Measurements from ENCODE around the gene RAB37. TPM values are rescaled to one million over a fixed set of nuclear protein-coding genes. Genes with fewer than 3 reads are reported as not detected.
A peak's percentile ranks its signal among the peaks of the same experiment; 100 is the strongest.

RAB37 gene
- total and polyA plus RNA-seq, 3 experiments from 2014 or later: 5.8 to 125 (median 6.0) TPM

DNA sequence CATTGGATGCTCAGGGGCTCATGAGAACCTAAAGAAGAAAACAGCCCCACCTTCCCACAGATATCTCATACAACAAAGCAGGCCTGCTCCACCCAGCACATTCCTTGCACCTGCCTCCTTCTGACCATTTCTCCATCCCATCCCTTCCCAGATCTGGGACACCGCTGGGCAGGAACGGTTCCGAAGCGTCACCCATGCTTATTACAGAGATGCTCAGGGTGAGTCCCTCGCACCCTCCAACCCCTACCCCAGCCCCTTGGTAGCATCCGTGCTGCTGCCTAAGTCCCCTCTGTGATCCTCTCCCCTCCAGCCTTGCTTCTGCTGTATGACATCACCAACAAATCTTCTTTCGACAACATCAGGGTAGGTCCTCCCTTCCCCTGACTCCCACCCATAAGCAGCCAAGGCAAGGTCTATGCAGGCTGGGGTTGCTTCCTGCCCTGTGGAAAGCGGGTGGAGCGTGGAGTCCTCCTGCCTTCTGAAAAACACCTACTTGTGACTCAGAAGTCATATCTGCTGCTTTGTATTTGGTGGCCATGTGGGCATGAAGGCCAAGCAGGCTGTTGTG lies 6.0 kb downstream of the RAB37 start:
- no peaks in the 10 kb centered on the region for H3K9me3 ChIP-seq (ENCODE audit: low read length)
- no peaks in the 10 kb centered on the region for H3K27me3 ChIP-seq (ENCODE audit: insufficient read depth, low read length, poor library complexity, severe bottlenecking)
- Mint-ChIP-seq H3K27ac (peak overlapping the region; percentile 73 to 96 (median 92)), H3K36me3 (peaks cover 0 to 9% (median 3%) of the 10 kb centered on the region in 3 donors), H3K4me1 (peaks cover 84 to 91% (median 88%) of the 10 kb centered on the region in 3 donors), H3K27me3 (no peaks in the 10 kb centered on the region), H3K9me3 (peaks cover 0 to 2% (median 0%) of the 10 kb centered on the region in 5 donors), H3K4me3 (peak overlapping the region; percentile 71 to 93 (median 82))
- peak overlapping the region; percentile 20 for H3K4me3 ChIP-seq (ENCODE audit: low read length)
- H3K27ac ChIP-seq (ENCODE audit: low read depth, low read length): no peak overlapping the region
- H3K36me3 ChIP-seq (ENCODE audit: insufficient read depth, low read length): no peaks in the 10 kb centered on the region
- CTCF ChIA-PET: interaction anchor here (0.9 to 9.1 kb wide), 7 partner anchors 12 to 86 kb away, joined by 3 to 203 read pairs (median 8); no protein-coding TSS in a partner anchor
- peak in 1 of 5 donors; percentile 43 for DNase-seq
- POLR2A ChIA-PET: interaction anchor here (0.6 to 1.9 kb wide), 7 partner anchors 8 to 130 kb away, joined by 4 to 8 read pairs (median 7); partner anchors contain the start of gene FDXR
- H3K4me1 ChIP-seq (ENCODE audit: insufficient read depth, low read length): peaks cover 98% of the 10 kb centered on the region

DNA sequence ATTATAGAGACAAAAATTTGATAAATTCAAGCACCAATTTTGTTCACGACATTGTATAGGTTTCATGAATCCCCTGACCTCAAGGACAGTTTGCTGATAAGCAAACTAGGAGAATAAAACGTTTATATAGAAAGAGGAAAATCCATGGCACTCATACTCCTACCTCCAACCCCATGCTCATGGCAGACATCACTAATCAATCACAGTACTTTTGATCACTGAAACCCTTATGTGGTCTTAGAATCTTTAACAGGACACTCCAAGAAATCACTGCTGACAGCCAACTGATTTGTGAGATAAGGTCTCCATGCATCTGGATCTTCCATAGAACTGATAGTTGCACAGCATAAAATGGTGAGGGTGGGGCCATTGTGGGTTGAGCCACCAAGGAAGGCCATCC lies 6.7 kb downstream of the RAB37 start:
- CTCF ChIA-PET: interaction anchor here (0.9 to 4.7 kb wide), 14 partner anchors 7 to 126 kb away, joined by 3 to 99 read pairs (median 12); partner anchors contain the start of genes NAT9 and RAB37
- Histone ChIP-seq H3K27ac (ENCODE audit: low read depth, low read length) (no peak overlapping the region), H3K36me3 (ENCODE audit: insufficient read depth, low read length) (no peaks in the 10 kb centered on the region), H3K4me1 (ENCODE audit: insufficient read depth, low read length) (peaks cover 91% of the 10 kb centered on the region), H3K9me3 (ENCODE audit: low read length) (no peaks in the 10 kb centered on the region), H3K27me3 (ENCODE audit: insufficient read depth, low read length, poor library complexity, severe bottlenecking) (no peaks in the 10 kb centered on the region), H3K4me3 (ENCODE audit: low read length) (no peak overlapping the region)
- Mint-ChIP-seq H3K36me3 (peaks cover 0 to 12% (median 3%) of the 10 kb centered on the region in 3 donors), H3K27ac (peak overlapping the region; percentile 26 to 95 (median 84)), H3K4me1 (peaks cover 77 to 84% (median 81%) of the 10 kb centered on the region in 3 donors), H3K9me3 (peaks cover 0 to 2% (median 0%) of the 10 kb centered on the region in 5 donors), H3K4me3 (peak overlapping the region; percentile 32 to 82 (median 67)), H3K27me3 (no peaks in the 10 kb centered on the region)
- DNase-seq: no peak
- POLR2A ChIA-PET: interaction anchor here (4.7 kb wide), 1 partner anchor 15 kb away, joined by 25 read pairs; no protein-coding TSS in a partner anchor

DNA sequence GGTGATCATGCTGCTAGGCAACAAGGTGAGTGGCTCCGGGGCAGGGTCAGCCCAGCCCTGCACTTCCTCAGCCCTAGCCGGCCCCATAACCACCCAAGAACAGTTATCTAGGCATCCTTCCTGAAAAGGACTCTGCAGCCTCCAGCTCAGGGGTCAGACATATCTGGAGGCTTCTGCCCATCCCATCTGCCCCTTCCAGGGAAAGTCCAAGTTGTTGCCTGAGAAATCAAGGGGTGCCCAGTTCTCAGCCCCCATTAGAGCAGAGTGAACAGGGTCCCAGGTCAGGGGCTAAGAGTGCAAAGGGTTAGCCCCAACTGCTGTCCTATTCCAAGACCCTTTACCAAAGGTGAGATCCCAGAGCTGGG lies 7.3 kb downstream of the RAB37 start:
- no peaks in the 10 kb centered on the region for H3K27me3 ChIP-seq (ENCODE audit: insufficient read depth, low read length, poor library complexity, severe bottlenecking)
- peak overlapping the region; percentile 48 to 87 (median 75) for H3K4me3 Mint-ChIP-seq
- H3K27me3 Mint-ChIP-seq: no peaks in the 10 kb centered on the region
- ChIA-PET CTCF (interaction anchor here (0.9 to 4.7 kb wide), 16 partner anchors 8 to 126 kb away, joined by 3 to 99 read pairs (median 8); partner anchors contain the start of genes NAT9 and RAB37), POLR2A (interaction anchor here (0.7 to 4.7 kb wide), 3 partner anchors 15 to 47 kb away, joined by 3 to 25 read pairs (median 4); a partner anchor contains a TSS)
- peak overlapping the region; percentile 73 to 95 (median 88) for H3K27ac Mint-ChIP-seq
- H3K36me3 Mint-ChIP-seq: peaks cover 0 to 14% (median 2%) of the 10 kb centered on the region in 3 donors
- H3K9me3 Mint-ChIP-seq: peaks cover 0 to 2% (median 0%) of the 10 kb centered on the region in 5 donors
- no peaks in the 10 kb centered on the region for H3K36me3 ChIP-seq (ENCODE audit: insufficient read depth, low read length)
- H3K9me3 ChIP-seq (ENCODE audit: low read length): no peaks in the 10 kb centered on the region
- H3K4me3 ChIP-seq (ENCODE audit: low read length): peak overlapping the region; percentile 11
- peaks cover 85% of the 10 kb centered on the region for H3K4me1 ChIP-seq (ENCODE audit: insufficient read depth, low read length)
- no peak for DNase-seq
- no peak overlapping the region for H3K27ac ChIP-seq (ENCODE audit: low read depth, low read length)
- peaks cover 71 to 79% (median 75%) of the 10 kb centered on the region in 3 donors for H3K4me1 Mint-ChIP-seq

DNA sequence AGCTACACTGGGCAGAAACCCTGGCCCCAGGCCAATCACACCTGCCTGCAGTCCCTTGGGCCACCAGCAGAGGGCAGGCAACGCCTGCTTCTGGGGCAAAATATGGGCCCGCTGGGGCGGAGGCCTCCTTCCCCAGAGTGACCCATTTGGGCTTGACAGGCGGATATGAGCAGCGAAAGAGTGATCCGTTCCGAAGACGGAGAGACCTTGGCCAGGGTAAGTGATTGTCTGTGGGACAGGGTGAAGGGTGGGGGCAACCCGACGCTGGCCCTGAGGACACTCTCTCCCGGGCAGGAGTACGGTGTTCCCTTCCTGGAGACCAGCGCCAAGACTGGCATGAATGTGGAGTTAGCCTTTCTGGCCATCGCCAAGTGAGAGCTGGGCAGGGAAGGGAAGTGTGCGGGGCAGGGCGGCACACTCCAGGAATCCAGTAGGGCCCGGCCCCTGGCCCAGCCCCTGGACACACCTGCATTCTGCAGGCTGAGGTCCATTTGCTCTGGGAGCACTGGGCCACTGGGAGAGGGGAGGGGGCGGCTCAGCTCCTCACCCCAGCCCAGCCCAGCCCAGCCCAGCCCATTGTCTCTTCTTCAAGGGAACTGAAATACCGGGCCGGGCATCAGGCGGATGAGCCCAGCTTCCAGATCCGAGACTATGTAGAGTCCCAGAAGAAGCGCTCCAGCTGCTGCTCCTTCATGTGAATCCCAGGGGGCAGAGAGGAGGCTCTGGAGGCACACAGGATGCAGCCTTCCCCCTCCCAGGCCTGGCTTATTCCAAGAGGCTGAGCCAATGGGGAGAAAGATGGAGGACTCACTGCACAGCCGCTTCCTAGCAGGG lies 7.9 kb downstream of the RAB37 start:
- peak; percentile 74 to 88 (median 78) for DNase-seq
- H3K4me1 Mint-ChIP-seq: peaks cover 65 to 74% (median 72%) of the 10 kb centered on the region in 3 donors
- CTCF ChIA-PET: interaction anchor here (0.7 to 4.7 kb wide), 20 partner anchors 8 to 125 kb away, joined by 3 to 99 read pairs (median 7); partner anchors contain the start of genes NAT9 and RAB37
- H3K27me3 Mint-ChIP-seq: no peaks in the 10 kb centered on the region
- no peak overlapping the region for H3K4me3 ChIP-seq (ENCODE audit: low read length)
- H3K27me3 ChIP-seq (ENCODE audit: insufficient read depth, low read length, poor library complexity, severe bottlenecking): no peaks in the 10 kb centered on the region
- peak overlapping the region; percentile 48 to 87 (median 75) for H3K4me3 Mint-ChIP-seq
- H3K27ac Mint-ChIP-seq: peak overlapping the region; percentile 73 to 95 (median 86)
- H3K36me3 Mint-ChIP-seq: peaks cover 5 to 20% (median 5%) of the 10 kb centered on the region in 3 donors
- no peak overlapping the region for H3K27ac ChIP-seq (ENCODE audit: low read depth, low read length)
- peaks cover 79% of the 10 kb centered on the region for H3K4me1 ChIP-seq (ENCODE audit: insufficient read depth, low read length)
- H3K9me3 ChIP-seq (ENCODE audit: low read length): no peaks in the 10 kb centered on the region
- POLR2A ChIA-PET: interaction anchor here (0.6 to 4.7 kb wide), 6 partner anchors 8 to 75 kb away, joined by 3 to 25 read pairs (median 4); partner anchors contain the start of gene RAB37
- no peaks in the 10 kb centered on the region for H3K36me3 ChIP-seq (ENCODE audit: insufficient read depth, low read length)
- peaks cover 0 to 2% (median 0%) of the 10 kb centered on the region in 5 donors for H3K9me3 Mint-ChIP-seq

DNA sequence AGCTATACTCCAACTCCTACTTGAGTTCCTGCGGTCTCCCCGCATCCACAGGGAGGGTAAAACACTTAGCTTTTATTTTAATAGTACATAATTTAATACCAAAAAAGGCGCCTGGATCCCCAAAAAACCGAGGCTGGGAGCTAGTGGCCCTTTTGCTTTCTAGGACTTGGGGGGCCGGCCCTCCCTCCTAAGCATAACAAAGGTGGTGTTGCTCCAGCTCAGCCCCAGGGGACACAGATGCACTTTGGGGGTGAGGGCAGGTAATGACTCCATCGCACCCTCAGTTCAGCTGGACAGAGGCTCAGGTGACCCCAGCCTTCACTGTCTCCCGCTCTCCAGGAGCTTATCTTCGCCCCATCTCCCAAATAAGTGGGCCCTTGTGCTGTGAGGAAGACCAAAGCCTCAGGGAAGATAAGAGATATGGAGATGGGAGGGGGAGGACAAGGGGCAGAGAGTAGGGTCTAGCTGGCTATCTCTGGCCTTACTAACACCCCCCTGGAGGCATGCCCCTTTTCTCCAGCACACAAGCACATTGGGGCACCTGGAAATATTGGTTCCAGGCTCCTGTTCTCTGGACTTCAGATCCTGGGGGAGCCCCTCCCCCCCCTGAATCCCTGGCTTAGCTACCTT lies 8.6 kb downstream of the RAB37 start:
- CTCF ChIA-PET: interaction anchor here (0.7 to 4.7 kb wide), 18 partner anchors 9 to 120 kb away, joined by 3 to 99 read pairs (median 7); partner anchors contain the start of genes NAT9 and RAB37
- Mint-ChIP-seq H3K9me3 (peaks cover 0 to 2% (median 0%) of the 10 kb centered on the region in 5 donors), H3K27me3 (no peaks in the 10 kb centered on the region), H3K4me1 (peaks cover 59 to 71% (median 65%) of the 10 kb centered on the region in 3 donors), H3K27ac (peak overlapping the region in 3 of 8 donors; percentile 47 to 89 (median 79)), H3K36me3 (peaks cover 5 to 25% (median 9%) of the 10 kb centered on the region in 3 donors), H3K4me3 (peak overlapping the region in 2 of 7 donors; percentile 9 to 30)
- Histone ChIP-seq H3K27ac (ENCODE audit: low read depth, low read length) (no peak overlapping the region), H3K4me1 (ENCODE audit: insufficient read depth, low read length) (peaks cover 72% of the 10 kb centered on the region), H3K27me3 (ENCODE audit: insufficient read depth, low read length, poor library complexity, severe bottlenecking) (no peaks in the 10 kb centered on the region), H3K36me3 (ENCODE audit: insufficient read depth, low read length) (no peaks in the 10 kb centered on the region), H3K4me3 (ENCODE audit: low read length) (no peak overlapping the region), H3K9me3 (ENCODE audit: low read length) (no peaks in the 10 kb centered on the region)
- DNase-seq: peak in 1 of 5 donors; percentile 34
- POLR2A ChIA-PET: interaction anchor here (0.6 to 4.7 kb wide), 6 partner anchors 9 to 123 kb away, joined by 3 to 25 read pairs (median 4); partner anchors contain the start of gene RAB37

DNA sequence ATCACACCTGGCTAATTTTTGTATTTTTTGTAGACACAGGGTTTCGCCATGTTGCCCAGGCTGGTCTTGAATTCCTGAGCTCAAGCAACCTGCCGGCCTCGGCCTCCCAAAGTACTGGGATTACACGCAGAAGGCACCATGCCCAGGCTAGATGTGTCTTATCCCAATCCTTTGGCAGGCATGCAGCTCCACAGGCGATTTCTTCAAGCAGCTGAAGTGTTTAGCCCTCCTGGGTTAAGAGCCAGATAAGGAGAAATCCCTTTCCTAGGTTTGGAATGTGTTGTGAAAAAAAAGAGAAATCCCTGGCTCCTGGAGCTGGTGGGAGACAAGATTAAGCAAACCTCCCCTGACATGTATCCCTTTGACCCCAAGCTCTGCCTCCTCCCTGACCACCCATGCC lies 9.3 kb downstream of the RAB37 start:
- H3K27ac ChIP-seq (ENCODE audit: low read depth, low read length): peak overlapping the region; percentile 27
- peak overlapping the region; percentile 62 to 89 (median 86) for H3K27ac Mint-ChIP-seq
- peak overlapping the region; percentile 69 to 98 (median 77) for H3K4me3 Mint-ChIP-seq

More for the DNA sequence above, 9.3 kb downstream of the RAB37 start:
- Mint-ChIP-seq H3K36me3 (peaks cover 9 to 33% (median 9%) of the 10 kb centered on the region in 3 donors), H3K9me3 (peaks cover 0 to 2% (median 0%) of the 10 kb centered on the region in 5 donors), H3K4me1 (peaks cover 58 to 71% (median 65%) of the 10 kb centered on the region in 3 donors), H3K27me3 (no peaks in the 10 kb centered on the region)
- peak in 1 of 5 donors; percentile 18 for DNase-seq
- no peaks in the 10 kb centered on the region for H3K36me3 ChIP-seq (ENCODE audit: insufficient read depth, low read length)
- peaks cover 72% of the 10 kb centered on the region for H3K4me1 ChIP-seq (ENCODE audit: insufficient read depth, low read length)
- ChIA-PET POLR2A (interaction anchor here (0.9 to 4.7 kb wide), 6 partner anchors 8 to 127 kb away, joined by 4 to 25 read pairs (median 10); partner anchors contain the start of genes FDXR and RAB37), CTCF (interaction anchor here (1.3 to 4.7 kb wide), 9 partner anchors 10 to 116 kb away, joined by 3 to 99 read pairs (median 21); partner anchors contain the start of genes NAT9 and RAB37)
- H3K4me3 ChIP-seq (ENCODE audit: low read length): no peak overlapping the region
- no peaks in the 10 kb centered on the region for H3K27me3 ChIP-seq (ENCODE audit: insufficient read depth, low read length, poor library complexity, severe bottlenecking)
- H3K9me3 ChIP-seq (ENCODE audit: low read length): no peaks in the 10 kb centered on the region
